ENCODE results near the gene CTTNBP2NL.
"Not testable (repeated sequence)": the region's sequence is repeated elsewhere in the genome, so short reads cannot be mapped to it uniquely, and the experiment has no call there.

CTTNBP2NL gene

DNA sequence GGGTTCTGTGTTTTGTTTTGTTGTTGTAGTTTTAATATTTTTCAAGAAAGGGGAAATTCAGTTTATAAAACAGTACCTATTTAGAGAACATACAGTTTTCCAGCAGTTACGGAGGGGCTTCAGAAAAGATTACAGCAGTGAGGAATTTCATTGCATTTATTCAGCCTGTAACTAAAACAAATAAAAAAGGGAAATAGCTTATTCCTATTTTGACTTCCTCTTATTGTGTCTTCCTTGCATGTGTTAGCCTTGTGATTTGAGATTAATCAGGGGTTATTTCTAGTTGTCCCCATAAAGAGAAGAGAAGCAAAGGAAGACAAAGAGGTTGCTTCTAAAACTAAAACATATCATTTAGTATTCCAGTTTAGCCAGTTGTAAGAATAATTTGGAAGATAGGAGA is 35.0 kb downstream of the CTTNBP2NL start:
- DNase-seq = no peak

DNA sequence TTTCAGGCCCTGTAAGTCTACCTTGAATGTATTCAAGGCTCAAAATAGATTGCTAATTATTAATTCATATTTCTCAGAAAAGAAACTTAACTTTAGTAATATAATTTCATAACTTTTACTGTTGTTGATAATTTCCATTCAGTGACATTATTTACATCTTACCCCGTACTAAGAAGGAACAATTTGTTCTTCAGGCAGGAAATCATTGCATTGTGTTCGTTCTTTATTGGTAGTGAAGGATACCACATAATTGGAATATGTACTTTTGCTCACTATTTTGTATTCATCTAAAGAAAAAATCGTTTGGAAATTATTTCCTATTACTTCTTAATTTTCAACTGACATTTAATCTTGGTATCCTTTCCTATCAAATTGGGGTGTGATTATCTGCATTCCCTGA is 39.4 kb downstream of the CTTNBP2NL start:
- no peak for DNase-seq

DNA sequence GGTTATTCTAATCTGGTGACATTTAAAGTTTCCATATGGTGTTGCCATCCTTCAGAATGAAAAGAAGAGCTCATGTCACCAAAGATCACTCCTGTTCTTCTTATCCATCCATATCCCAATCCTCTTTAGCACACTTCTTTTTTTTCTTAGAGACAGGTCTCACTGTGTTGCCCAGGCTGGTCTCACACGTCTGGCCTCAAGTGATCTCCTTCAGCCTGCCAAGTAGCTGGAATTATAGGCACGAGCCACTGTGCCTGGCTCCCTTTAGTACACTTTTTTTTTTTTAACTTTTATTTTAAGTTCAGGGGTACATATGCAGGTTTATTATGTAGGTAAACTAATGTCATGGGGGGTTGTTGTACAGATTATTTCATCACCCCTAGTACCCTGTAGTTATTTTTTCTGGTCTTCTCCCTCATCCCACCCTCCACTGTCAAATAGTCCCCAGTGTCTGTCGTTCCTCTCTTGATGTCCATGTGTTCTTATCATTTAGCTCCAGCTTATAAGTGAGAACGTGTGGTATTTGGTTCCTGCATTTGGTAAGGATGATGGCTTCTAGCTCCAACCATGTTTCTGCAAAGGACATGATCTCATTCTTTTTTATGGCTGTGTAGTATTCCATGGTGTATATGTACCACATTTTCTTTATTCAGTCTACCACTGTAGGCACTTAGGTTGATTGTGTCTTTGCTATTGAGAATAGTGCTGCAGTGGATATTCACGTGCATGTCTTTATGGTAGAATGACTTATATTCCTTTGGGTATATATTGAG is 40.6 kb downstream of the CTTNBP2NL start:
- DNase-seq = no peak

DNA sequence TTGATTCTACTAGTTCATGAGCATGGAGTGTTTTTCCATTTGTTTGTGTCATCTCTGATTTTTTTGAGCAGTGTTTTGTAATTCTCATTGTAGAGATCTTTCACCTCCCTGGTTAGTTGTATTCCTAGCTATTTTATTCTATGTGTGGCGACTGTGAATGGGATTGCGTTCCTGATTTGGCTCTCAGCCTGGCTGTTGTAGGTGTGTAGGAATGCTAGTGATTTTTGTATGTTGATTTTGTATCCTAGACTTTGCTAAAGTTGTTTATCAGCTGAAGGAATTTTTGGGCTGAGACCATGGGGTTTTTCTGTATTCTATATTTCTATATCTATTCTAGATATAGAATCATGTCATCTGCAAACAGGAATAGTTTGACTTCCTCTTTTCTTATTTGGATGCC is 42.1 kb downstream of the CTTNBP2NL start:
- DNase-seq = not testable (repeated sequence)

DNA sequence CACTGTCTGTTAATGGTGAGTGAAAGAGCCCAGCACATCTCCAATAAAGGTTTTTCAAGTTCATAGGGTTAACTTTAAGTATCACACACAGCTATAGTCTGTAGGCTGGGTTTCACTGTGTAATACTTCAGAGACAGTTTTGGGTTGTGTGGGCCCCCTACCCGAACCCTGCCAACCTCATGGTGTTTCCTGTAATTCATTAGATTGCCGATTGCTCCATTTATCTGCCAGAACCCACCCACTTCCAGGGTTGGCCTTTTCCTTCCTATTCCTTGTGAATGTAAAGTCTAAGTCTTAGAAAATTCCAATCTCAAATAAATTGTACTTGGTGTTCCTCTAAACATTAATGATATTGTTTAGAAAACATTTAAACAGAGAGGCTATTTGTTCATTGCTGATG is 43.6 kb downstream of the CTTNBP2NL start:
- DNase-seq = no peak

DNA sequence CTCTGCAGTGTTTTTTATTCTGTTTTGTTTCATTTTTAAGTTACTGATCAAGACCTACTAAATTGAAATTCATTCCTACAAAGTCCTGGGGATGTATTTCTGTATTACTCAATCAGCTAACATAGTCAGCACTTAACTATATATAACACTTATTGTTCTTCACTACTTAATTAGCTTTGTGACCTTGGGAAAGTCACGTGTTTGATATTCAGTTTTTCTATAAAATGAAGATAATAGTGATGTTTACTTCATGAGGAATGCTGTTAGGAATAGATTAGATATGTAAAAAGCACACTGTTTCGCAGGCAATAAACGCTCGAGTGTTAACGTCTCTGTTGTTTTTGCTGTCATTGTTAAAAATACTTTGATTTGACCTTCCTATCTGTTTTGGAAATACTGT is 44.6 kb downstream of the CTTNBP2NL start:
- no peak for DNase-seq

DNA sequence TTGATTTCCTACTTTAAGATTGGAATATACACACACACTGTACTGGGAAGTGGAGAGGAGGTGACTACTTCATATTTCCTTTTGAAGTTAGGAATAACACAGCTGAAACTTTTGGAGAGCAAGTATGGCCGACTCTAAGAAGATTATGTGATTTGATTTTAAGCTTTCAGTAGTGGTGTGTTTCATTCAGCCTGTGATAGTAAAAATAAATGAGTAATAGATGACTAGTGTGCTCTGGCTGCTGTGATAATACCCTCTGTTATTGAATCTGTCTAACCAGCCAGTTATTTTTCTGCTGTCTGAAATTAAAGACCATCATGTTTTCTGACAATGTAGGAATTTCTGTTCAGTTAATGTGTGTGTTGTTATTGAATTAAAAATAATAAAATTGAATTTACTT is 48.3 kb downstream of the CTTNBP2NL start:
- no peak for DNase-seq

DNA sequence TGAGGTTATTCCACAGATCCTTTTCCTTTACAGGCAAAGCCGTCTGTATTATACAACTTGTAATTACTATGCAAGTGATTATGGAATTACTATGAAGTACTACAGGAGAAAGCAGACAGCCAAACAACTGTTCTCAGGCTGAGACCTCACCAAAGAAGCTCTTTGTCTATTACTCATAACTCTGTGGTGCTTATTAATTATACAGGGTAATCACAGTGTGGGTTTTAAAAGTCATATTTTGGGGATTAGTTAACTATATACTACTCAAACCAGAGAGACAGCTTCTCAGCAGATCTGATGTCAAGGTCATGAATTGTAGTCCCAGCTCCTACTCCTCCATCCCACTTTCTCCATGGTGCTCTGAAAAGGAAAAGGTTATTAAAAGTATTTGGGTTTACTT is 49.6 kb downstream of the CTTNBP2NL start:
- DNase-seq = no peak

DNA sequence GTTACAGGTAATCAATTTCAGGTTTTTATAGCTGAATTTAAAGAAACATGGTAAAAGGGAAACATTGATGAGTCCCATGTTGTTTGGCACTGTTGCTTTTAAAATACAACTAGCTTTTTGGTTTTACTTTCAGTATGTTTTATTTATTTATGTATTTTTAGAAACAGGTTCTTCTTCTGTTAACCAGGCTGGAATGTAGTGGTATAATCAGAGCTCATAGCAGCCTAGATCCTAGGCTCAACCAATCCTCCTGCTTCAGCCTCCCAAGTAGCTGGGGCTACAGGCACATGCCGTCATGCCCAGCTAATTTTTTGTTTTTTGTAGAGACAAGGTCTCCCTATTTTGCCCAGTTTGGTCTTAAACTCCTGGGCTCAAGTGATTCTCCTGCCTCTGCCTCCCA is 50.4 kb downstream of the CTTNBP2NL start:
- DNase-seq = no peak

DNA sequence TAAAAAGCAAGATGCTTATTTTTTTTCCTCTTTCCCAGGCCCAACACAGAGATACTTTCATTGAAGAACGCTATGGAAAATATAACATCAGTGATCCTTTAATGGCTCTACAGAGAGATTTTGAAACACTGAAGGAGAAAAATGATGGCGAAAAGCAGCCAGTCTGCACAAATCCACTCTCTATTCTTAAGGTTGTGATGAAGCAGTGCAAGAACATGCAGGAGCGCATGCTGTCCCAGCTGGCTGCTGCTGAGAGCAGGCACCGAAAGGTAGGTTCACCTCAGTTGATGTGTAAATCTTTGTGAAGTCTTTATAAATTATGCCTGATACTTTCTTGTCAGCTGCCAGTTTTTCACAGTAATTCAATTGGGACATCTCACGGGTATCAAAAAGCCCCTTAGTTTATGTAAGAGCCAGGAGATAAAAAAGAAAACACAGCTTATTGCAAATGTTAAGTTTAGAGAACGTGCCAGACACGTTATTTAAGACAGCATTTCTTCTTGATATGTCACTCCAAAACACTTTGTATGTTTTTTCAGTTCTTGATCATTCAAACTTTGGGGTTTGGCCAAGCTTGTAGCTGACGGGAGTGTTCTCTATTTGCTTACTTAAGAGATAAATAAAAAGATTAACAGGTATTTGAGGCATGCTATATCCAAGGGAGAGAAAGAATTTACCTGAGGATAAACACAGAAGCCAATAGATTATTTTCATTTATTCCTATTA is 53.1 kb downstream of the CTTNBP2NL start:
- DNase-seq = no peak

DNA sequence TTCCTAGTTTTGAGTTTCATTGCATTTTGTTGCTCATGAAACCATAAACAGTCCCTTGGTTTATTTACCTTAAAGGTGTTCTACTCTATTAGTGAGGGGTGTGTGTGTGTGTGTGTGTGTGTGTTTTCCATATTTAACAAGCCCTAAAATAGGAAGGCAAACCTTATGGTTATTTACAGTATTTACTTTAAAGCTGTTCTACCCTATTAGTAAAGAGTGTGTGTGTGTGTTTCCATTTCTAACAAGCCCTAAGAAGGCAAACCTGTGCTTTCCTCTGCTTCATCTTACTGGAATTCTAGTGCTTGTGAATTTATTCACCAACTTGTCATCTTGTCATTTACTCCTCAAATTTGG is 53.6 kb downstream of the CTTNBP2NL start:
- no peak for DNase-seq

DNA sequence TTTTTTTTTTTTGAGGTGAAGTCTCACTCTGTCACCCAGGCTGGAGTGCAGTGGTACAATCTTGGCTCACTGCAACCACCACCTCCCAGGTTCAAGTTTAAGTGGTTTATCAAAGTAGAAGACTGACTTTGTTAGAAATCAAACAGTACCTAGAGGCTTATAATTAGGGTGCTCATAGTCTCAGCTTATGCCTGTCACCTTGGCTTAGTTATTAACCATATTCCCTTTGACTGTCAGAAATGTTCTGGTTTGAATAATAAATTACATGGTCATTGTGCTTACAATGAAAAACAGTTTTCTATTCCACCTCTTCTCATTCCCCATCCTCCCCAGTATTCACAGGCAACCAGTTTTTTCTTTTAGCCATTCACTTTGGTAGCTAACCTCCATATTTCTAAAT is 54.8 kb downstream of the CTTNBP2NL start:
- DNase-seq = no peak

DNA sequence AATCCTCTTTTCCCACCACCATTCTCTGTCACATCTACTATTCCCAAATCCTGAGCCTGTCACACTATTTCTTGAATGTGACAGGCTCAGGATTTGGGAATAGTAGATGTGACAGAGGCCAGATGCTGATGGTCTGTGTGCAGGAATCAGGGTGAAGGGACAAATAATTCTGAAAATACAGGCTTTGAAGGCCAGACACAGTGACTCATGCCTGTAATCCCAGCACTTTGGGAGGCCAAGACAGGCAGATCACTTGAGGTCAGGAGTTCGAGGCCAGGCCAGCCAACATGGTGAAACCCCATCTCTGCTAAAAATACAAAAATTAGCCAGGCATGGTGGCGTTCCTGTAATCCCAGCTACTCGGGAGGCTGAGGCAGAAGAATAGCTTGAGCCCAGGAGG is 55.3 kb downstream of the CTTNBP2NL start:
- DNase-seq = not testable (repeated sequence)

DNA sequence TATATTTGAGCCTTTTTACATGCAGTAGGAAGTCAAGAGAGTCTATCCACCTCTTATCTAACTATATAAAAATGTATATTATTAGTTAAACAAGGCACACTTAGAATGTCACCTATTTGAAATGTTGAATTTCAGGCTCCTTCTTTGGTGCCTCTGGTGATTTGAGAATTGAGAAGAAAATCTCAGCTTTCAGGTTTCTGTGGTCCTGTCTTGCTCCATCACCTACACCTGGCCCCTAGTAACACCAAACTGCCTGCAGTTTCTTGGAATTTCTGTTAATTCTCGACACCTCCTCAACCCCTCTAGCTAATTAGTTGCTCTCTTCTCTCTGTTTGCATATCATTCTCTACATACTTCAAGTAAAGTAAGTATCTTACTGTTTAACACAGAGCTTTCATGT is 57.9 kb downstream of the CTTNBP2NL start:
- DNase-seq = no peak

DNA sequence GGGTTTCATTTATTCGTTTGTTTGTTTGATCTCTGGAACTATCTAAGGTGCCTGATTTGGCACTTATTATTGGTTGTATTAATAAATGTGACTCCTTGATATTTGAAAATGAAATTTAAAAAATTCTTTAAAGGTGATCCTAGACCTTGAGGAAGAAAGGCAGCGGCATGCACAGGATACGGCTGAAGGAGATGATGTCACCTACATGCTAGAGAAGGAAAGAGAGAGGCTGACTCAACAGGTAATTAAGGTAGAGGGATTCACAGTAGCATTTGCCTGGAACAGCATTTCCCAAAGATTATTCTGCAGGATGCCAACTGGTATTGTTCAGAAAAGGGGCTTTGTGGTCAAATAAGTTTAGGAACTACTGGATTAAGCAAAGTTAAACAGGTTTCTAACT is 58.3 kb downstream of the CTTNBP2NL start:
- no peak for DNase-seq

DNA sequence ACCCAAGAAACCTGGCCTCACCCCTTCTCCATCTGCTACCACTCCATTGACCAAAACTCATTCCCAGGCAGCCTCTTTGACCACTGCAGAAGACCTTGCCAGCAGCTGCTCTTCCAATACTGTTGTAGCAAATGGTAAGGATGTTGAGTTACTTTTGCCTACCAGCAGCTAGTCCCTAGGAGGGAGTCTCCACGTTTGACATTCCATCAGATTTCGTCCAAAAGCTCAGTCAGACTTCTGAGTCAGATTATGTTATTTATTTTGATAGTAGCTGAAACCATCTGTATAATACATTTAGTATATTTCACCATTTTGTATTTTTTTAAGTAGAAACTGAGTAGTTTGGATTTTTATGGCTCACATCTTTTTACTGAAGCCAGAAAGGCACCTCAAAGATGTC is 61.2 kb downstream of the CTTNBP2NL start:
- no peak for DNase-seq

DNA sequence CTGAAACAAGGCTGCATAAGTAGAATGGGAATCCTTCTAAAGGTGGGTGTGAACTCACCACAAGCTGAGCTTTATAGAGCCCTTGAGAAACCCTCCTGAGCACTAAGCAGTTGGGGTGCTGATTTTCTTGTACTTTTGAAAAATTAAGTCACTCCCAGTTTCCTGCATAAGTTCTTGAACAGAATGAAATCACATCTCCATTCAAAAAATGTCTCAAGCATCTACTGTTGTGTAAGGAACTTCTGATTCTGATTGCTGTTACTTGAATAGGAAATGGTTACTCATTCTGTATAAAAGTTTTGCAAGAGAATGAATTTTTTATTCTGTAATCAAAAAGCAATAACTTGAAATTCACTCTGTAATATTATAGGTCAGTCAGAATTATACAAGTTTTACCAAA is 61.9 kb downstream of the CTTNBP2NL start:
- DNase-seq = no peak

DNA sequence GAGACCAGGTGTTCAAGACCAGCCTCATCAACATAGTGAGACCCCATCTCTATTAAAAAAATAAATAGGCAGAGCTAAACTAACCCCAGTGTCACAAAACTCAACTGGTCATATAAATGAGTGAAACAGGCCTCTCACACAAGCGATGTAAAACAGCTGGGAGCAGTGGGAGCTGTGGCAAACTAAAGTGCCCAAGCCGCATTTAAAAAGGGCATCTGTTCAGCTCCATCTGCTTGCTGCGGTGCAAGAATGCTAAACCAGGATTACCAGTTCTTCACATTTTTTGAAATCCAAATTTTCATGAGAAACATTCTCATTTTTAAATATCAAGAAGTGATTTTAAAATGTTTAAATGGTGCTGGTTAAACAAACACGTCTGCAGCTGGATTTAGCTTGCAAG is 62.7 kb downstream of the CTTNBP2NL start:
- no peak for DNase-seq

DNA sequence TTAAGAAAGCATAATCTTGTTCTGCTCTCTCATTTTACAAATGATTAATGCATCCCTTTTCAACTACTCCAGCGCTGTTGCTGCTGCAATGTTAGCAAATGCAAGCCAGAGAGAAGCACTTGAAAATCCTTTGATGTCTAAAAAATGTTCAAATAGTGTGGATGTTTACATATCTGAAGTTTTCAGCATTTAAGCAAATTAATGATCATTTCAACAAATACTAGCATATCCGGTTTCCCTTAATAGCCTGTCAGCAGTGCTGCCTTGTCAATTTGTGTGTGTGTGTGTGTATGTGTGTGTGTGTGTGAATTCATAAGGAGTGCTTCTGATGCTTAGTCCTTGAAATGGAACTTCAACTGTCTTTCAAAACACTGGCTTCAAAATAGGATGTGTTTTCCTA is 64.6 kb downstream of the CTTNBP2NL start:
- DNase-seq = no peak

DNA sequence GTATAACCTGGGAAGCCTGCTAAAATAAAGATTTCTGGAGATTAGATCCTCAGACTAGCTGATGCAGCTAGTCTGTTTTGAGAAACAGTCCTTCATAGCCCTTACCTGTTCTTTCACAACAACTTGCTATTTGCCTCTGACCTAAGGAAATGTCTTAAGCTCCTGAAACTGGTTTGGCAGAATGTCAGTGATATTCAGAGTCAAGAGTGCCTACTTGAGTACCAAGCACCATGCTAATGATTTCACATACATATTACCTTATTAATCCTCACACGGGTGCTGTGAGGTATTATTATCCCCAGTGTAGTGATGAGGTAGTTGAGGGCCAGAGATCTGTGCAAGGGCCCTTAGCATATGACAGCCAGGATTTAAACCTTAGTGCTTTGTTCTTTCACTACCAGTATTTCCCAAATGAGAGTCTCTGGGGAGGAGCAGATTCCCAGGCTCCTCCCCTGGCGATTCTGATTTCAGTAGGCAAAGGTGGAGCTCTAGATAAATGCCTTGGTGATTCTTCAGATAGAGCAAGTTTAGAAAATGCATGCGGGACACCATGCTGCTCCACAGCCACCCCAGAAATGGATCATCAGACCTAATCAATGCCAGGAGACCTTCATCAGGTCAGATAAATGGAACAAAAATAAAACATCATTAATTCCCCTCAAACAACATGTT is 65.3 kb downstream of the CTTNBP2NL start:
- no peak for DNase-seq

DNA sequence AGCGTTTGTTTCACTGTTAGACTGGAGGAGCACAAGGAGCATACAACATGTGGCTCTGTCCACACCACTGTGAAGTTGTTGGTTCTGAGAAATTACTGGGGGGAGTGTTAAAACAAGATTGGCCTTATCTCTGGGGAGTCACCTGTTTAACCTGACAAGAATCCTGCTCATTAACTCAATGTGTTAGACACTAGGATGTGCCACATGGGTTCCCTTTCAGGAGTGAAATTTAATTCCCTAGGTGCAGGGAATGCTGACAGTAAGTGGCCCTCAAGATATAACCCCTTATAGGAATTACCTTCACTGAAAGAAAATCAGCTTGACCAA is 66.9 kb downstream of the CTTNBP2NL start:
- DNase-seq = no peak

DNA sequence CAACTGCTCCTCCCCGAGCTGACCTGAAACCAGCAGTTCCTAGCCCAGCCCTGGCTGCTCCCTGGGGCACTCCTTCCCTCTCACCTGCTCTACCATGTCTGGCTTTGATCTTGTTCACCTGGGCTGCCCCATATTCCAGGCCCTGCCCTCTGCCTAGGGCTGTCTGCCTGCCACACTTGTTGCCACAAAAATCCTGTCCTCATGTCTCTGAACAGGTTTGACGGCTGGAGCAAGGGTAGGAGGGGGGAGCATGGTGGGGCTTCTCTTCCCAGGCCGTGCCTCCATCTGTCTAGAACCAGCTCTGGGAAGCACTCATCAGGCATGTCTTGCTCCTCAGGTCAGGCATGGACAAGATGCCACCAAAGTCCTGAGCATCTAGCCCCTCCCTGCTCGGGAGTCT is 68.5 kb downstream of the CTTNBP2NL start:
- DNase-seq = no peak

DNA sequence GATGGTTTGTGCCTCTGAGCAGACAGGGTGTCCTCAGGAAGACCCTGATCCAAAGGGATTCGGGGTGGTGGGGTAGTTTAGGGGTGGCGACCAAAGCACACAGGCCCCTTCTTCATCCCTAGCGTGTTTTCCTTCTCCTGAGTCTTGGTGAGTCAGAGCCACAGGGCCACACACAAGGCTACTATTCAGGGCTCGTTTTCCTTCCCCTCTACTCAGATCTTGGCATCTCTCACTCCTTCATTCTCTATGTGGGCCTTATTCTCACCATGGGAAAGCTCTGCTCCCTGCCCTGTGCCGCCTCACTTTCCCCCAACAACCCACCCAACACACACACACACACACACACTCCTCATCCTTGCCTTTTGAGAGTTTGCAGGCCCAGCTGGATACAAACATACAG is 69.1 kb downstream of the CTTNBP2NL start:
- no peak for DNase-seq

DNA sequence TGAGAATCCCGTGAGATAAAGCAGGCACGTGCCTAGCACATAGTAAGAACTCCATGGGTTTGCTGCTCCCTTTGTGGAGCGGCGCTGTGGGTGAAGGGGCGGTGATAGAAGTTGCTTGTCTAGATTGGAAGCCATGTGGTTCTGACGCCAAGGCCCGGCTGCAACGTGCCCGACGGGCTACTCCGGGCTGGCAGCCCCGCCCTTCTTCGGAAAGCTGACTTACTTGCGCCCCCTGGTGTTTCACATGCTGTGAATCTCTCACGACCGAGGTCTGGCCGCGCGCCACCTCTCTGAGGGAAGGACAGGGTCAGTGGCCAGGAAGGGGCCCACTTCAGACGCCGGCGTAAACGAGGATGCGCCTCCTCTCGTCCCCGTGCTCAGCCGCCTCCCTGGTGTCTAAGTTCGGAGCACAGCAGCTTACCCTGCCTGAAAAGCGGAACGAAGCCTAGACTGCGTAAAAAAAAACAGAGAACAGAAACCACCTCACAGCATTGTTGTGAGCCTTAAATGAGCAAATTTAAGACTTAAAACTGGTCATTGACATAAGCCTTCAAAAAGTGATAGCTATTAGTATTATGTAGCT is 70.2 kb downstream of the CTTNBP2NL start:
- peak; percentile 45 to 81 for DNase-seq

All from SW 1271 (cell line).